IMR-90 (cell line): Measurements from ENCODE around the gene ARHGAP10.

Experiments used
- FOS ChIP-seq: fragments of 150-350 bp; IDR thresholded peaks from 2 replicates; pipeline ENCODE4 v1.6.1; 2016; ENCODE audit warnings: low read depth, low read length
- MXI1 ChIP-seq: IDR thresholded peaks from 2 replicates; pipeline ENCODE4 v1.6.1; 2012; ENCODE audit warnings: low read depth, mild to moderate bottlenecking, low read length, moderate library complexity, borderline replicate concordance
- POLR2A ChIP-seq: IDR thresholded peaks from 2 replicates; pipeline ENCODE4 v1.6.1; 2012; ENCODE audit warnings: mild to moderate bottlenecking, low read depth, low read length
- RCOR1 ChIP-seq: IDR thresholded peaks from 2 replicates; pipeline ENCODE4 v1.6.1; 2012; ENCODE audit warnings: mild to moderate bottlenecking, low read length, improper control_type of control experiment; ENCODE audit not compliant: insufficient replicate concordance
- RFX5 ChIP-seq: IDR thresholded peaks from 2 replicates; pipeline ENCODE4 v1.8.0; 2012; ENCODE audit warnings: low read depth, mild to moderate bottlenecking, low read length, moderate library complexity
- USF2 ChIP-seq: fragments of 150-350 bp; IDR thresholded peaks from 2 replicates; pipeline ENCODE4 v1.6.1; 2017; ENCODE audit warnings: mild to moderate bottlenecking, antibody characterized with exemption, low read length, low read depth
- TF ChIP-seq, protein P1 (sequence below): conservative IDR thresholded peaks from 2 replicates; pipeline ENCODE4 v1.5.1; 2012; ENCODE audit warnings: mild to moderate bottlenecking, low read depth, low read length, improper control_type of control experiment

GRCh38 chr4:147813109-147813773 lies 81.4 kb downstream of the ARHGAP10 start:
- TF ChIP-seq RFX5 (no peak), POLR2A (no peak), FOS (no peak), RCOR1 (no peak), USF2 (no peak), MXI1 (no peak)
- TF ChIP-seq, protein P1, sequence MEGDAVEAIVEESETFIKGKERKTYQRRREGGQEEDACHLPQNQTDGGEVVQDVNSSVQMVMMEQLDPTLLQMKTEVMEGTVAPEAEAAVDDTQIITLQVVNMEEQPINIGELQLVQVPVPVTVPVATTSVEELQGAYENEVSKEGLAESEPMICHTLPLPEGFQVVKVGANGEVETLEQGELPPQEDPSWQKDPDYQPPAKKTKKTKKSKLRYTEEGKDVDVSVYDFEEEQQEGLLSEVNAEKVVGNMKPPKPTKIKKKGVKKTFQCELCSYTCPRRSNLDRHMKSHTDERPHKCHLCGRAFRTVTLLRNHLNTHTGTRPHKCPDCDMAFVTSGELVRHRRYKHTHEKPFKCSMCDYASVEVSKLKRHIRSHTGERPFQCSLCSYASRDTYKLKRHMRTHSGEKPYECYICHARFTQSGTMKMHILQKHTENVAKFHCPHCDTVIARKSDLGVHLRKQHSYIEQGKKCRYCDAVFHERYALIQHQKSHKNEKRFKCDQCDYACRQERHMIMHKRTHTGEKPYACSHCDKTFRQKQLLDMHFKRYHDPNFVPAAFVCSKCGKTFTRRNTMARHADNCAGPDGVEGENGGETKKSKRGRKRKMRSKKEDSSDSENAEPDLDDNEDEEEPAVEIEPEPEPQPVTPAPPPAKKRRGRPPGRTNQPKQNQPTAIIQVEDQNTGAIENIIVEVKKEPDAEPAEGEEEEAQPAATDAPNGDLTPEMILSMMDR, result no peak
